Heart right ventricle (tissue), 16 donors: ENCODE results near the gene KIAA1143. TPM values are rescaled to one million over a fixed set of nuclear protein-coding genes. Genes with fewer than 3 reads are reported as not detected.
A peak's percentile ranks its signal among the peaks of the same experiment; 100 is the strongest.

ENCODE experiments used
- ATAC-seq, 8 donors: fragments of 200-7000 bp; cut with Tn5 transposase; one replicate each; pipeline ENCODE4 v1.9.1; 2020; ENCODE audit warnings: mild to moderate bottlenecking in 8 of 8, moderate library complexity in 8 of 8, moderate number of reproducible peaks in 1 of 8
- DNase-seq, 2 donors: peaks; one replicate each; pipeline ENCODE4 v3.0.0-alpha.2; 2020
- H3K27ac ChIP-seq, 10 donors: fragments of 200-600 bp; sonication (generic) in 2 of 10; one replicate each; pipeline versions ENCODE4 v1.5.0 to v1.8.0; 2020 to 2022; ENCODE audit warnings: mild to moderate bottlenecking in 3 of 10
- H3K27me3 ChIP-seq, 7 donors: fragments of 200-600 bp; one replicate each; pipeline ENCODE4 v1.8.0; 2021 to 2022; ENCODE audit warnings: mild to moderate bottlenecking in 2 of 7
- H3K36me3 ChIP-seq, 9 donors: fragments of 200-600 bp; sonication (generic) in 1 of 9; one replicate each; pipeline versions ENCODE4 v1.5.0 to v1.8.0; 2020 to 2022; ENCODE audit warnings: mild to moderate bottlenecking in 2 of 9
- H3K4me1 ChIP-seq, 9 donors: fragments of 200-600 bp; sonication (generic) in 1 of 9; one replicate each; pipeline versions ENCODE4 v1.5.0 to v1.8.0; 2020 to 2022; ENCODE audit warnings: mild to moderate bottlenecking in 4 of 9
- H3K4me3 ChIP-seq, 10 donors: fragments of 200-600 bp; sonication (generic) in 2 of 10; one replicate each; pipeline versions ENCODE4 v1.5.0 to v1.8.0; 2020 to 2022; ENCODE audit warnings: mild to moderate bottlenecking in 7 of 10, moderate library complexity in 2 of 10
- H3K9me3 ChIP-seq, 11 donors: fragments of 200-600 bp in 10 of 11; sonication (generic) in 2 of 11; one replicate each; pipeline versions ENCODE4 v1.5.0 to v1.8.0; 2013 to 2022; ENCODE audit warnings: mild to moderate bottlenecking in 2 of 11, control low read depth in 1 of 11, moderate library complexity in 1 of 11
- WGBS, 2 donors: extraction: QIAGEN DNeasy Blood & Tissue Kit; methylation state at CpG; one replicate each; pipeline ENCODE4 v1.1.7; 2013; ENCODE audit warnings: inconsistent platforms in 1 of 2; 5-methylcytosine and 5-hydroxymethylcytosine counted together
- intact Hi-C, 10 donors: fragments of 100-400 bp; cut with DNase I; formaldehyde crosslinking; loops; one replicate each; pipeline versions ENCODE4 v1.11.1 to v1.14.2; 2022
- polyA plus RNA-seq, 2 donors: library from polyadenylated mRNA; stranded (reverse); fragments of 200-250 nt; gene quantifications; one replicate each; pipeline ENCODE4 v1.2.3, GENCODE V29; 2013
- total RNA-seq, 10 donors: library from RNA; stranded (reverse); fragmentation: NEBNext Ultra II Directional in 3 of 10; extraction: Animal tissue kit (Norgen Biotek cat#: 25700) in 3 of 10; gene quantifications; one replicate each; pipeline versions ENCODE4 v1.2.1 to v1.2.4, GENCODE V29; 2021 to 2023
- TF ChIP-seq, protein P1 (sequence below), 9 donors: fragments of 200-600 bp; sonication (generic) in 2 of 9; IDR thresholded peaks; one replicate each; pipeline versions ENCODE4 v1.5.0 to v1.8.0; 2021 to 2022; ENCODE audit warnings: antibody characterized with exemption in 9 of 9, mild to moderate bottlenecking in 5 of 9, moderate library complexity in 1 of 9
- donor health status: Arrhythmogenic right ventricular cardiomyopathy.
- donor health status: ischemic (EF 13 %, LVEDD 7.1; RV severe dilation, severe dysfunction).
- donor health status: healthy with polysubstance abuse.
- donor health status: DM: no; HTN: yes; CAD: no.
- donor health status: DM: no; HTN: no; CAD: no.
- donor health status: ischemic (EF 25% LVEDD 6.9; RV normal size, moderate dysfunction).
- donor health status: ischemic (EF 25% LVEDD 5.7; RV mildly dilated, moderate dysfunction).
- donor health status: healthy.
- donor health status: DM: yes; HTN: yes; CAD: no.
- donor health status: Ischemic cardiomyopathy.
- donor health status: ischemic (EF 35%, LVEDD 5.7; RV mildly dilated, moderate dysfunction).
- donor health status: nonischemic (EF 11% LVEDD 7.7; RV severe dilation, severe dysfunction).
- donor health status: DM: yes; HTN: yes; CAD: no.
- donor health status: PGD.
- donor health status: ischemic (EF 29% LVEDD 5.4; RV normal size, mild dysfunction).
- donor health status: nonischemic (EF 23%, LVEDD 6.1; RV moderate dilation, normal function).

KIAA1143 gene
- total and polyA plus RNA-seq, 12 donors = 9.9 to 36.6 (median 33.7) TPM

- Histone ChIP-seq H3K4me3 (no peak overlapping the region), H3K9me3 (peaks cover 13 to 98% (median 83%) of the 10 kb centered on the region in 11 donors), H3K27me3 (no peaks in the 10 kb centered on the region), H3K27ac (no peak overlapping the region), H3K4me1 (peaks cover 0 to 8% (median 0%) of the 10 kb centered on the region in 9 donors), H3K36me3 (peaks cover 0 to 75% (median 51%) of the 10 kb centered on the region in 9 donors)
- no peak for DNase-seq
- intact Hi-C loops = no loop called here
- TF ChIP-seq, protein P1, sequence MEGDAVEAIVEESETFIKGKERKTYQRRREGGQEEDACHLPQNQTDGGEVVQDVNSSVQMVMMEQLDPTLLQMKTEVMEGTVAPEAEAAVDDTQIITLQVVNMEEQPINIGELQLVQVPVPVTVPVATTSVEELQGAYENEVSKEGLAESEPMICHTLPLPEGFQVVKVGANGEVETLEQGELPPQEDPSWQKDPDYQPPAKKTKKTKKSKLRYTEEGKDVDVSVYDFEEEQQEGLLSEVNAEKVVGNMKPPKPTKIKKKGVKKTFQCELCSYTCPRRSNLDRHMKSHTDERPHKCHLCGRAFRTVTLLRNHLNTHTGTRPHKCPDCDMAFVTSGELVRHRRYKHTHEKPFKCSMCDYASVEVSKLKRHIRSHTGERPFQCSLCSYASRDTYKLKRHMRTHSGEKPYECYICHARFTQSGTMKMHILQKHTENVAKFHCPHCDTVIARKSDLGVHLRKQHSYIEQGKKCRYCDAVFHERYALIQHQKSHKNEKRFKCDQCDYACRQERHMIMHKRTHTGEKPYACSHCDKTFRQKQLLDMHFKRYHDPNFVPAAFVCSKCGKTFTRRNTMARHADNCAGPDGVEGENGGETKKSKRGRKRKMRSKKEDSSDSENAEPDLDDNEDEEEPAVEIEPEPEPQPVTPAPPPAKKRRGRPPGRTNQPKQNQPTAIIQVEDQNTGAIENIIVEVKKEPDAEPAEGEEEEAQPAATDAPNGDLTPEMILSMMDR (IDR thresholded peaks at IDR 0.05) = no peak
- WGBS, 2 donors = 99% methylated on average over 3 of the region's 3 CpGs
- ATAC-seq = no peak
Observed at GRCh38 chr3:44734646-44735168, 26.7 kb downstream of the KIAA1143 start.

- Histone ChIP-seq H3K27me3 (no peaks in the 10 kb centered on the region), H3K27ac (peak within 1 kb of the TSS in 9 of 10 donors; percentile 51 to 79 (median 63)), H3K36me3 (peaks cover 0 to 53% (median 35%) of the 10 kb centered on the region in 9 donors), H3K4me1 (peaks cover 0 to 11% (median 3%) of the 10 kb centered on the region in 9 donors), H3K4me3 (peak within 1 kb of the TSS; percentile 61 to 91 (median 80)), H3K9me3 (peaks cover 0 to 92% (median 74%) of the 10 kb centered on the region in 11 donors)
- ATAC-seq = peak; percentile 99 to 100 (median 100)
- 1% methylated on average over 46 of the region's 46 CpGs for WGBS, 2 donors
- TF ChIP-seq, protein P1 (IDR thresholded peaks at IDR 0.05) = no peak
- DNase-seq = peak; percentile 93 to 96
- intact Hi-C loops = loop anchor here in 3 of 10 donors (1.0 to 10.0 kb wide), 4 partner anchors 17 to 135 kb away; partner anchors contain the start of genes ZNF502 (in 2 of the 3), KIAA1143 (in 1 of the 3), KIF15 (in 1 of the 3) and TMEM42 (in 1 of the 3)
Observed at GRCh38 chr3:44729384-44729910, 32.0 kb downstream of the KIAA1143 start, which contains the start of gene ZNF501. TSS of gene ZNF501 (plus strand) at chr3:44729635. CDS start at chr3:44734422, 4,787 bp downstream.

- no peak for ATAC-seq
- Histone ChIP-seq H3K36me3 (peaks cover 0 to 80% (median 45%) of the 10 kb centered on the region in 9 donors), H3K9me3 (peaks cover 13 to 100% (median 98%) of the 10 kb centered on the region in 11 donors), H3K4me3 (no peak overlapping the region), H3K4me1 (no peaks in the 10 kb centered on the region), H3K27me3 (no peaks in the 10 kb centered on the region), H3K27ac (no peak overlapping the region)
- WGBS, 2 donors = 97 to 98% methylated on average over 1 of the region's 1 CpG
- no peak for DNase-seq
- intact Hi-C loops = loop anchor here in 1 of 10 donors (10.0 kb wide), 1 partner anchor 143 kb away; the partner anchor contains the start of gene TMEM42
- TF ChIP-seq, protein P1 (IDR thresholded peaks at IDR 0.05) = no peak
Observed at GRCh38 chr3:44722103-44722401, 39.4 kb downstream of the KIAA1143 start.

GRCh38 chr3:44721231-44722102 is 40.0 kb downstream of the KIAA1143 start:
- Histone ChIP-seq H3K27me3 (no peaks in the 10 kb centered on the region), H3K4me1 (no peaks in the 10 kb centered on the region), H3K36me3 (peaks cover 0 to 86% (median 45%) of the 10 kb centered on the region in 9 donors), H3K9me3 (peaks cover 13 to 100% (median 99%) of the 10 kb centered on the region in 11 donors), H3K4me3 (no peak overlapping the region), H3K27ac (no peak overlapping the region)
- TF ChIP-seq, protein P1 (IDR thresholded peaks at IDR 0.05) = no peak
- DNase-seq (no peak), ATAC-seq (no peak)
- WGBS, 2 donors = 99% methylated on average over 10 of the region's 10 CpGs
- intact Hi-C loops = loop anchor here in 1 of 10 donors (10.0 kb wide), 1 partner anchor 143 kb away; the partner anchor contains the start of gene TMEM42
